Upper lobe of left lung (tissue), 4 donors: Measurements from ENCODE around the gene IRF5.

Experiments
- CTCF ChIP-seq, 6 experiments: fragments of 450-650 bp in 4 of 6; fragments of 200-600 bp in 2 of 6; sonication (generic) in 2 of 6; IDR thresholded peaks; one replicate each; pipeline ENCODE4 v1.5.1; 2016 to 2019; ENCODE audit warnings: antibody characterized with exemption in 6 of 6
- EP300 ChIP-seq, 4 donors: sonication (generic); formaldehyde crosslinking; IDR thresholded peaks; one replicate each; pipeline ENCODE4 v1.5.1; 2017; ENCODE audit warnings: antibody characterized with exemption in 4 of 4, control low read depth in 2 of 4
- POLR2A ChIP-seq, 4 donors: fragments of 450-650 bp; IDR thresholded peaks; one replicate each; pipeline ENCODE4 v1.5.1; 2016 to 2017; ENCODE audit warnings: antibody characterized with exemption in 4 of 4, mild to moderate bottlenecking in 2 of 4
- POLR2AphosphoS5 ChIP-seq, 2 donors: sonication (generic); formaldehyde crosslinking; IDR thresholded peaks; one replicate each; pipeline ENCODE4 v1.5.1; 2017; ENCODE audit warnings: antibody characterized with exemption in 2 of 2

- no peak for TF ChIP-seq EP300 (IDR thresholded peaks at IDR 0.05)
- no peak for TF ChIP-seq CTCF (IDR thresholded peaks at IDR 0.05)
- no peak for TF ChIP-seq POLR2A (IDR thresholded peaks at IDR 0.05)
- no peak for TF ChIP-seq POLR2AphosphoS5 (IDR thresholded peaks at IDR 0.05)
Measured at GRCh38 chr7:128951296-128951695, 13.6 kb downstream of the IRF5 start.
